Erythroblast (primary cell): ENCODE measurements around the gene C19orf85.

Source experiments
- DNase-seq, 2 experiments: peaks; one replicate each; lab custom pipeline; 2025; lab: John Stamatoyannopoulos, UW
- GATA1 ChIP-seq: IDR thresholded peaks from 2 replicates; pipeline ENCODE4 v1.6.1; 2011; ENCODE audit warnings: low read depth, mild to moderate bottlenecking, control low read depth, low read length, moderate library complexity
- POLR2A ChIP-seq: IDR thresholded peaks from 2 replicates; pipeline ENCODE4 v1.6.1; 2011; ENCODE audit warnings: mild to moderate bottlenecking, low read length

Gene C19orf85

GRCh38 chr19:55476100-55476775, 11.7 kb upstream of the C19orf85 start, which contains the start of gene ZNF628:
Gene ZNF628 (plus strand): TSS chr19:55476617. CDS start chr19:55479911, 3,294 bp downstream.
- TF ChIP-seq POLR2A (peak; percentile 53), GATA1 (no peak)
- DNase-seq: peak; percentile 99

- DNase-seq: no peak
These were observed 10.0 kb upstream of the C19orf85 start for GRCh38 chr19:55474269-55475265.

GRCh38 chr19:55473225-55474012, 8.9 kb upstream of the C19orf85 start:
- no peak for DNase-seq
- TF ChIP-seq POLR2A (no peak), GATA1 (no peak)

More at GRCh38 chr19:55474269-55475265, 10.0 kb upstream of the C19orf85 start:
- TF ChIP-seq GATA1 (no peak), POLR2A (no peak)

DNA sequence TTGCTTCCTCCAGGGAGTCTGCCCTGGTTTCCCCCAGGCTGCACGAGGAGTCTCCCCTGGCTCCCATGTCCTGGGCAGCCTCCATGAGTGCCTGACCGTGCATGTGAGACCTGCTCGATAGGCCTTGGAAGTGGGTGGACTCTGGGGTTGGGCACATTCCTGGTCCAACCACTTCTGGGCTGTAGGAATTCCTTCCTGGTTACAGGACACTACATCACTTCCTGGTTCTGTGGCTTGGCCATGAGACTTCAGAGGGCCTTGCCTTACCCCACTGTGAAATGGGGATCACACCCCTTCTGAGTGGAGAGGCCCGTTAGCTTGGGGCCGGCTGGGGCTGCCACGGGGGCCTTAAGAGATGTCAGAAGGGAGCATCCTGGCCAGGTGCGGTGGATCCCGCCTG, 7.9 kb upstream of the C19orf85 start:
- TF ChIP-seq POLR2A: no peak
- TF ChIP-seq GATA1: no peak
- DNase-seq: no peak

- no peak for DNase-seq
- TF ChIP-seq POLR2A: no peak
- no peak for TF ChIP-seq GATA1
These were observed 6.7 kb upstream of the C19orf85 start for GRCh38 chr19:55471266-55471665.

DNA sequence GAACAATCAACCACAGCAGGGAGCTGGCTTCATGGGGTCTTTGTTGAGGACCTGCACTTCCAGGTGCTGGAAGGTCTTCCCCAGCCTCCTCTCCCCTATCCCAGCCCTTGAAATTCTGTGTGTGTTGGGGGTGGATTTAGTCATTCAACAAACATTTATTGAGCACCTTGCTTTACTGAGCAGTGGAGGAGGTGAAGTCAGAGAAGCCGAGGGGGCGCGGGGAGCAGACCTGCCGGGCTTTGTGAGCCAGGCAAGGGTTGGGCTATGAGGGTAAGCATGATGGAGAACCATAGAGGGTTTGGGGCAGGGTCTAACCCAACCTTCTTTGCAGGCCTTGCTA, 3.5 kb upstream of the C19orf85 start:
- no peak for TF ChIP-seq POLR2A
- TF ChIP-seq GATA1: no peak

GRCh38 chr19:55467236-55468053, 2.9 kb upstream of the C19orf85 start:
- no peak for TF ChIP-seq POLR2A
- no peak for TF ChIP-seq GATA1
- DNase-seq: peak; percentile 85 to 89

More for the DNA sequence above, 3.5 kb upstream of the C19orf85 start:
- DNase-seq: no peak

- no peak for DNase-seq
- TF ChIP-seq POLR2A (no peak), GATA1 (no peak)
These were observed 1.7 kb upstream of the C19orf85 start for GRCh38 chr19:55466241-55466614.

GRCh38 chr19:55465460-55466240, 1.1 kb upstream of the C19orf85 start:
- TF ChIP-seq GATA1: no peak
- no peak for TF ChIP-seq POLR2A
- DNase-seq: peak; percentile 38 to 48

DNA sequence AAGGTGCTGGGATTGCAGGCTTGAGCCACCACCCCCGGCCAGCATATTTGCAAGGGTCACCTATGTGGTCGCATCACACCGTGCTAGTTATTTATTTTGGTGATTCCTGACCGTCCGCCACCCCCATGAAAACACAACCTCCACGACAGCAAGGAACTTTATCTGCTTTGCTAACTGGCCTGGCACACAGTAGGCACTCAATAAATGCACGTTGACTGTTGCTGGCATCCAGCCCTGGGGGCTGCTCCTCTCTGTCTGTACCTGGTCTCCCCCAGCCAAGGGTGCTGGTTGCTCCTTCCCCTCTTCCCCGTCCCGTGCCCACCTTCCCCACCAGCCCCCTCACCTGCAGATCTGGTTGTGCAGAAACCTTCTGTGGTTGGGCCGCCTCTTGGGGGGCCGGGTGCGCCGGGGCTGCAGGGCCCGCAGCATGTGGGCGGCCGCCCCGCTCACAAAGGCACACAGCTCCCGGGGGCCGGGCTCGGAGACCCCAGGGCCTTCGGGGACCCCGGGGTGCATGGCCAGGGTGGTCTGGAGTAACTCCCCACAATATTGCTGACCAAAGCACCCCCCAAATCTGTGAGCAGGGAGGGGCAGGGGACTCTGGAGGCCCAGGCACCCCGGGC, 401 bp downstream of the C19orf85 start:
- TF ChIP-seq GATA1 (no peak), POLR2A (no peak)
- no peak for DNase-seq

DNA sequence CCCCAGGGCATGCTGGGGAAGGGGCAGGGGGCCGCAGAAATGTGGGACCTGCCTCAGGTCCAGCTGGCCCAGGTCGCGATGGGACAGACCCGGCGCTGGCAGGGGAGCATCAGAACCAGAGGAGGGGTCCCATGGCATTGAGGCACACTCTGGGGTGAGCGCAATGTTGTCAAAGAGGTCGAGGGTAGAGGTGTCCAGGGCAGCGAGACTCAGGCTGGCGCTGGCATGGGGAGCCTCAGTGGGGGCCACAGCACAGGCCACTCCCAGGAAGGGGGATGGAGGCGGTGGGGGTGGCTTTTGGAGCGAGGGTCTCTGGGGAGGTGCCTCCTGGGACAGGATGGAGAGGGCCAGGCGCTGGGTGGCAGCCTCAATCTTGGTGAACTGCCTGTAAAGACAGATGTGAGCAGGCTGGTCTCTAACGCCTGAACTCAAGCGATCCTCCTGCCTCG, 944 bp downstream of the C19orf85 start:
- TF ChIP-seq POLR2A (no peak), GATA1 (no peak)
- no peak for DNase-seq
